A549 (cell line): Measurements from ENCODE around the gene DNAJB14. TPM values are rescaled to one million over a fixed set of nuclear protein-coding genes. Genes with fewer than 3 reads are reported as not detected.

Experiments used
- ATAC-seq, 2 experiments: fragments of 200-7000 bp in 1 of 2; fragments of >200 bp in 1 of 2; cut with Nextera tagmentation in 1 of 2; cut with Tn5 transposase in 1 of 2; 3 replicates each; pipeline versions ENCODE4 v1.8.0 to v1.9.1; 2018 to 2020; ENCODE audit warnings: mild to moderate bottlenecking in 1 of 2, moderate library complexity in 1 of 2
- CTCF ChIA-PET: fragments of 300-600 bp; sonication (Branson Sonifier 250); formaldehyde crosslinking; extraction: SDS; loops from one replicate; lab custom pipeline; 2021; ENCODE audit warnings: antibody characterized with exemption, inconsistent platforms; lab: Yijun Ruan, JAX
- POLR2A ChIA-PET: fragments of 350-600 bp; formaldehyde crosslinking; extraction: SDS; loops from one replicate; lab custom pipeline; 2021; ENCODE audit warnings: antibody characterized with exemption, inconsistent platforms; lab: Yijun Ruan, JAX
- DNase-seq, 2 experiments: peaks; one replicate each; pipeline versions ENCODE4 v3.0.0 to v3.0.0-alpha.2; 2011 to 2016; ENCODE audit warnings: low read depth in 1 of 2, low spot score in 1 of 2
- FAIRE-seq: peaks from 2 replicates; lab custom pipeline; 2011; peaks lifted over from hg19 to GRCh38; lab: Jason Lieb, UNC
- H3K27ac ChIP-seq, 2 experiments: fragments of >200 bp; sonication (Bioruptor Twin); formaldehyde crosslinking; 3 replicates each; pipeline ENCODE4 v1.5.1; 2016 to 2017
- H3K4me1 ChIP-seq: fragments of >200 bp; sonication (Bioruptor Twin); formaldehyde crosslinking; 3 replicates; pipeline ENCODE4 v1.6.1; 2016
- H3K4me2 ChIP-seq: fragments of >200 bp; sonication (Bioruptor Twin); formaldehyde crosslinking; 3 replicates; pipeline ENCODE4 v1.6.1; 2016
- H3K4me3 ChIP-seq: fragments of >200 bp; sonication (Bioruptor Twin); formaldehyde crosslinking; 3 replicates; pipeline ENCODE4 v1.5.1; 2016
- H3K9me3 ChIP-seq: fragments of >200 bp; sonication (Bioruptor Twin); formaldehyde crosslinking; 3 replicates; pipeline ENCODE4 v1.6.1; 2016
- BHLHE40 ChIP-seq: IDR thresholded peaks from 2 replicates; pipeline ENCODE4 v1.6.1; 2012; ENCODE audit warnings: low read depth, low read length, inconsistent platforms
- CEBPB ChIP-seq, 2 experiments: fragments of >200 bp in 1 of 2; sonication (Bioruptor Twin) in 1 of 2; formaldehyde crosslinking in 1 of 2; IDR thresholded peaks; 2 replicates each; pipeline ENCODE4 v1.6.1; 2012 to 2016
- EHF ChIP-seq: fragments of 250-450 bp; sonication (Bioruptor Pico); IDR thresholded peaks from 2 replicates; pipeline ENCODE4 v1.5.0; 2020; ENCODE audit warnings: mild to moderate bottlenecking
- EP300 ChIP-seq, 2 experiments: fragments of >200 bp; sonication (Bioruptor Twin); formaldehyde crosslinking; IDR thresholded peaks; 2 replicates in 1 of 2; 3 replicates in 1 of 2; pipeline ENCODE4 v1.6.1; 2016 to 2017
- MAFK ChIP-seq: fragments of 450-650 bp; IDR thresholded peaks from 2 replicates; pipeline ENCODE4 v1.6.1; 2014; ENCODE audit not compliant: partially characterized antibody
- MAZ ChIP-seq: fragments of 150-350 bp; IDR thresholded peaks from 2 replicates; pipeline ENCODE4 v1.6.1; 2014; ENCODE audit warnings: antibody characterized with exemption, low read depth, low read length, borderline replicate concordance
- PHF8 ChIP-seq: fragments of 200-600 bp; sonication (generic); IDR thresholded peaks from 2 replicates; pipeline ENCODE4 v1.6.1; 2016; ENCODE audit warnings: low read depth, mild to moderate bottlenecking, antibody characterized with exemption, moderate library complexity, borderline replicate concordance
- RFX5 ChIP-seq: fragments of 450-650 bp; IDR thresholded peaks from 2 replicates; pipeline ENCODE4 v1.7.1; 2014; ENCODE audit warnings: antibody characterized with exemption, mild to moderate bottlenecking, moderate library complexity
- TFCP2L1 ChIP-seq: fragments of 250-450 bp; sonication (Bioruptor Pico); IDR thresholded peaks from 2 replicates; pipeline ENCODE4 v1.5.0; 2021; ENCODE audit warnings: mild to moderate bottlenecking
- WGBS: methylation state at CpG from one replicate; pipeline ENCODE4 v1.1.6; 2017; ENCODE audit errors: missing lambda C conversion rate; 5-methylcytosine and 5-hydroxymethylcytosine counted together
- polyA plus RNA-seq, 4 experiments: library from polyadenylated mRNA; depleted of rRNA in 3 of 4; stranded (reverse); fragments of >200 nt; fragmentation: RNase III in 1 of 4; extraction: RNeasy Plus Mini Kit Qiagen cat#74134 plus additional on column Dnase treatment in 1 of 4; gene quantifications; 2 replicates in 3 of 4; 3 replicates in 1 of 4; pipeline ENCODE4 v1.2.3, GENCODE V29; 2011 to 2017
- TF ChIP-seq, protein P1 (sequence below): fragments of >200 bp; sonication (Bioruptor Twin); formaldehyde crosslinking; IDR thresholded peaks from 3 replicates; pipeline ENCODE4 v1.5.1; 2016
- TF ChIP-seq, protein P2 (sequence below): fragments of 450-650 bp; IDR thresholded peaks from 2 replicates; pipeline ENCODE4 v1.6.1; 2014; ENCODE audit warnings: antibody characterized with exemption
- TF ChIP-seq, protein P3 (sequence below): fragments of 200-600 bp; sonication (generic); IDR thresholded peaks from 2 replicates; pipeline ENCODE4 v1.6.1; 2016; ENCODE audit warnings: antibody characterized with exemption, mild to moderate bottlenecking, moderate library complexity

The DNAJB14 gene
- polyA plus RNA-seq, 2 of the 4 experiments (the other 2 are of a cell fraction) = 22.8 to 34.0 TPM

DNA sequence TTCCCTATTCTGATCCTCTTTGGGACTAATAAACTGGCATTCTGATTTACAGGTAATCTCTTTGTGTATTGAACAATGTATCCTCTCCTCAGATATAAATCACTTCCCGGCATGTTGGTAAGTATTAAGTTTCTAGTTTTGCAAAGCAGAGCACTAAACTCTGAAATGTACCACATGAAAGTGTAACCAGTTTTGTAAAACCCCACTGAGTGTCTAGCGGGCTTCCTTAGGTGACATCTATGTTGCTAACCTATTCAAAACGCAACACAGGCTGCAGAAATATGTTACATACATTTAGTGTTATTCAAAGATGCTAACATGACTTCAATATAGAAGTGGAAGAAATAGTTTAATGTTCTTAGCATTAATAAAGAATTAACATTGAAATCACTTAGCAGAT lies 25.2 kb downstream of the DNAJB14 start (continued):
- TF ChIP-seq, protein P1, sequence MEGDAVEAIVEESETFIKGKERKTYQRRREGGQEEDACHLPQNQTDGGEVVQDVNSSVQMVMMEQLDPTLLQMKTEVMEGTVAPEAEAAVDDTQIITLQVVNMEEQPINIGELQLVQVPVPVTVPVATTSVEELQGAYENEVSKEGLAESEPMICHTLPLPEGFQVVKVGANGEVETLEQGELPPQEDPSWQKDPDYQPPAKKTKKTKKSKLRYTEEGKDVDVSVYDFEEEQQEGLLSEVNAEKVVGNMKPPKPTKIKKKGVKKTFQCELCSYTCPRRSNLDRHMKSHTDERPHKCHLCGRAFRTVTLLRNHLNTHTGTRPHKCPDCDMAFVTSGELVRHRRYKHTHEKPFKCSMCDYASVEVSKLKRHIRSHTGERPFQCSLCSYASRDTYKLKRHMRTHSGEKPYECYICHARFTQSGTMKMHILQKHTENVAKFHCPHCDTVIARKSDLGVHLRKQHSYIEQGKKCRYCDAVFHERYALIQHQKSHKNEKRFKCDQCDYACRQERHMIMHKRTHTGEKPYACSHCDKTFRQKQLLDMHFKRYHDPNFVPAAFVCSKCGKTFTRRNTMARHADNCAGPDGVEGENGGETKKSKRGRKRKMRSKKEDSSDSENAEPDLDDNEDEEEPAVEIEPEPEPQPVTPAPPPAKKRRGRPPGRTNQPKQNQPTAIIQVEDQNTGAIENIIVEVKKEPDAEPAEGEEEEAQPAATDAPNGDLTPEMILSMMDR = no peak
- no peak for TF ChIP-seq TFCP2L1 (CRISPR knock-in tag)

DNA sequence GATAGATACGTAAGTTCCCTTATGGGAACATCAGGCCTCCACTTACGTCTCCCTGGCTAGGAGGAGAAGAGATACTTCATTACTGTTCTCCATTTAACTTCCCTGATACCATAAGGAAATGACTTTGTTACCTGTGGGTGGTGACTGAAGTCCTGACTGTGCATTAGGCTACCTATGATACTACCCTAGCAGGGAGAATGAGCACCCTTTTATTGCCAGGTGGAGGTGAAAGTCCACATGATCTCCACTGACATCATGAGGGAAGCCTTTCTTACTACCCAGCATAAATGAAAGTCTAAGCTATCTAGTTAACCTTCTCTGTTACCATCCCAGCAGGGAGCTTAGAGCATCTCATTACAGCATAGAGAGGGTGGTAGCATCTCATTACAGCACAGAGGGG lies 27.8 kb downstream of the DNAJB14 start:
- POLR2A ChIA-PET = no interaction called here
- DNase-seq (no peak), ATAC-seq (no peak), FAIRE-seq (no peak)
- WGBS = 95% methylated on average over 2 of the region's 2 CpGs
- H3K4me1 ChIP-seq = no peaks in the 10 kb centered on the region
- H3K4me3 ChIP-seq = no peak overlapping the region
- TF ChIP-seq MAFK (no peak), CEBPB (IDR thresholded peaks at IDR 0.05) (no peak), BHLHE40 (no peak)
- H3K27ac ChIP-seq = no peak overlapping the region
- H3K4me2 ChIP-seq = no peak overlapping the region
- no peaks in the 10 kb centered on the region for H3K9me3 ChIP-seq
- CTCF ChIA-PET = no interaction called here

DNA sequence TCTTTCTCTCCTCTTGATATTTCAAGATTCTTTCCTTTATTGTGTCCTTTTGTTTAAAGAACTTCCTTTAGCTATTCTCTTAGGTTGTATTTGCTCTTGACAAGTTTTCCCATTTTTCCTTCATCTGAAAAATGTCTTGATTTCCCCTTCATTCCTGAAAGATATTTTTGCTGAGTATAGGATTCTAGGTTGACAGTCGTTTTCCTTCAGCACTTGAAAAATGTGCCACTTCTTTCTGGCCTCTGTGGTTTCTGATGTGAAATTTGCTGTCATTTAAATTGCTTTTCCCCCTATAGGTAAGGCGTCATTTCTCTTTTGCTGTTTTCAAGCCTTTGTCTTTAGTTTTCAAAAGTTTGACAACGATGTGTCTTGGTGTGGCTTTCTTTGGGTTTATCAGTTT lies 28.8 kb downstream of the DNAJB14 start:
- ATAC-seq (no peak), DNase-seq (no peak), FAIRE-seq (no peak)
- ChIA-PET POLR2A (no interaction called here), CTCF (no interaction called here)
- Histone ChIP-seq H3K4me1 (no peaks in the 10 kb centered on the region), H3K4me3 (no peak overlapping the region), H3K9me3 (no peaks in the 10 kb centered on the region), H3K4me2 (no peak overlapping the region), H3K27ac (no peak overlapping the region)
- TF ChIP-seq, protein P2, sequence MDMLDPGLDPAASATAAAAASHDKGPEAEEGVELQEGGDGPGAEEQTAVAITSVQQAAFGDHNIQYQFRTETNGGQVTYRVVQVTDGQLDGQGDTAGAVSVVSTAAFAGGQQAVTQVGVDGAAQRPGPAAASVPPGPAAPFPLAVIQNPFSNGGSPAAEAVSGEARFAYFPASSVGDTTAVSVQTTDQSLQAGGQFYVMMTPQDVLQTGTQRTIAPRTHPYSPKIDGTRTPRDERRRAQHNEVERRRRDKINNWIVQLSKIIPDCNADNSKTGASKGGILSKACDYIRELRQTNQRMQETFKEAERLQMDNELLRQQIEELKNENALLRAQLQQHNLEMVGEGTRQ = no peak
- TF ChIP-seq EHF (CRISPR knock-in tag) = no peak
- WGBS = 87% methylated on average over 3 of the region's 3 CpGs

DNA sequence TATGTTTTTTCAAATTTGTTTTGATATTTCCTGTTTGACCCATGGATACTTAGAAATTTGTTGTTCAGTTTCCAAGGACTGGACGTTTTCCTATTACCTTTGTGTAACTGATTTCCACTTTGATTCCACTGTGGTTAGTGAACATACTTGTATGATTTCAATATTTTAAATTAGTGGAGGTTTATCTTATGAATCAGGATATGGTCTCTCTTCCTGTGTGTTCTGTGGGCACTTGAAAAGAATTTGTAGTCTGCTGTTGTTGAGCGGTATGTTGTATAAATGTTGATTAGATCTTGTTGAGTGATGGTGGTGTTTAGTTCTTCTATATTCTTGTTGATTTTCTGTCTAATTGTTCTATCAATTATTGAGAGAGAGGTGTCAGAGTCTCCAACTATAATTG lies 31.0 kb downstream of the DNAJB14 start:
- Histone ChIP-seq H3K27ac (no peak overlapping the region), H3K4me2 (no peak overlapping the region), H3K9me3 (no peaks in the 10 kb centered on the region), H3K4me3 (no peak overlapping the region), H3K4me1 (no peaks in the 10 kb centered on the region)
- DNase-seq = no peak
- FAIRE-seq = no peak
- TF ChIP-seq, protein P3, sequence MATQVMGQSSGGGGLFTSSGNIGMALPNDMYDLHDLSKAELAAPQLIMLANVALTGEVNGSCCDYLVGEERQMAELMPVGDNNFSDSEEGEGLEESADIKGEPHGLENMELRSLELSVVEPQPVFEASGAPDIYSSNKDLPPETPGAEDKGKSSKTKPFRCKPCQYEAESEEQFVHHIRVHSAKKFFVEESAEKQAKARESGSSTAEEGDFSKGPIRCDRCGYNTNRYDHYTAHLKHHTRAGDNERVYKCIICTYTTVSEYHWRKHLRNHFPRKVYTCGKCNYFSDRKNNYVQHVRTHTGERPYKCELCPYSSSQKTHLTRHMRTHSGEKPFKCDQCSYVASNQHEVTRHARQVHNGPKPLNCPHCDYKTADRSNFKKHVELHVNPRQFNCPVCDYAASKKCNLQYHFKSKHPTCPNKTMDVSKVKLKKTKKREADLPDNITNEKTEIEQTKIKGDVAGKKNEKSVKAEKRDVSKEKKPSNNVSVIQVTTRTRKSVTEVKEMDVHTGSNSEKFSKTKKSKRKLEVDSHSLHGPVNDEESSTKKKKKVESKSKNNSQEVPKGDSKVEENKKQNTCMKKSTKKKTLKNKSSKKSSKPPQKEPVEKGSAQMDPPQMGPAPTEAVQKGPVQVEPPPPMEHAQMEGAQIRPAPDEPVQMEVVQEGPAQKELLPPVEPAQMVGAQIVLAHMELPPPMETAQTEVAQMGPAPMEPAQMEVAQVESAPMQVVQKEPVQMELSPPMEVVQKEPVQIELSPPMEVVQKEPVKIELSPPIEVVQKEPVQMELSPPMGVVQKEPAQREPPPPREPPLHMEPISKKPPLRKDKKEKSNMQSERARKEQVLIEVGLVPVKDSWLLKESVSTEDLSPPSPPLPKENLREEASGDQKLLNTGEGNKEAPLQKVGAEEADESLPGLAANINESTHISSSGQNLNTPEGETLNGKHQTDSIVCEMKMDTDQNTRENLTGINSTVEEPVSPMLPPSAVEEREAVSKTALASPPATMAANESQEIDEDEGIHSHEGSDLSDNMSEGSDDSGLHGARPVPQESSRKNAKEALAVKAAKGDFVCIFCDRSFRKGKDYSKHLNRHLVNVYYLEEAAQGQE = no peak
- TF ChIP-seq EP300 (IDR thresholded peaks at IDR 0.05) = no peak
- TF ChIP-seq MAZ = no peak
- no peak for TF ChIP-seq PHF8
- TF ChIP-seq RFX5 = no peak
- 83% methylated on average over 2 of the region's 2 CpGs for WGBS
- POLR2A ChIA-PET = no interaction called here
- no peak for ATAC-seq
- CTCF ChIA-PET = no interaction called here
